ENCODE measurements around the gene CEND1. TPM values are rescaled to one million over a fixed set of nuclear protein-coding genes. Genes with fewer than 3 reads are reported as not detected.

Gene CEND1
- total and polyA plus RNA-seq, 2 donors from 2014 or later, result 0.16 to 3.6 TPM

- Histone ChIP-seq H3K27ac (ENCODE audit: low read depth in 2 of 2, low read length in 2 of 2) (no peak overlapping the region), H3K4me1 (ENCODE audit: control insufficient read depth in 2 of 3, insufficient read depth in 2 of 3, low read depth in 1 of 3, low read length in 3 of 3) (peaks cover 0 to 52% (median 30%) of the 10 kb centered on the region in 3 donors), H3K9me3 (ENCODE audit: control insufficient read depth in 2 of 3, insufficient read depth in 1 of 3, low read length in 3 of 3) (no peaks in the 10 kb centered on the region), H3K4me3 (ENCODE audit: low read length in 3 of 3) (no peak overlapping the region), H3K36me3 (ENCODE audit: control insufficient read depth in 2 of 3, insufficient read depth in 3 of 3, low read length in 3 of 3) (peaks cover 0 to 4% (median 0%) of the 10 kb centered on the region in 3 donors), H3K27me3 (ENCODE audit: control insufficient read depth, insufficient read depth, low read length) (no peaks in the 10 kb centered on the region), H3K9ac (ENCODE audit: low read length in 3 of 3) (no peak overlapping the region)
- intact Hi-C loops (cut with DNase I), result no loop called here
- FAIRE-seq, result no peak
- DNase-seq, result no peak
- no peak for TF ChIP-seq CTCF (IDR thresholded peaks at IDR 0.05; ENCODE audit: borderline replicate concordance, extremely low read depth, insufficient read depth)
Measured at GRCh38 chr11:825366-826226, 35.7 kb upstream of the CEND1 start.

- intact Hi-C loops (cut with DNase I), result no loop called here
- no peaks in the 10 kb centered on the region for H3K27me3 ChIP-seq (ENCODE audit: control insufficient read depth, insufficient read depth, low read length)
- no peaks in the 10 kb centered on the region for H3K9me3 ChIP-seq (ENCODE audit: control insufficient read depth in 2 of 3, insufficient read depth in 1 of 3, low read length in 3 of 3)
- H3K4me3 ChIP-seq (ENCODE audit: low read length in 3 of 3), result no peak overlapping the region
- H3K27ac ChIP-seq (ENCODE audit: low read depth in 2 of 2, low read length in 2 of 2), result no peak overlapping the region
- peaks cover 0 to 4% (median 0%) of the 10 kb centered on the region in 3 donors for H3K36me3 ChIP-seq (ENCODE audit: control insufficient read depth in 2 of 3, insufficient read depth in 3 of 3, low read length in 3 of 3)
- DNase-seq (no peak), FAIRE-seq (no peak)
- peaks cover 0 to 49% (median 32%) of the 10 kb centered on the region in 3 donors for H3K4me1 ChIP-seq (ENCODE audit: control insufficient read depth in 2 of 3, insufficient read depth in 2 of 3, low read depth in 1 of 3, low read length in 3 of 3)
- TF ChIP-seq CTCF (IDR thresholded peaks at IDR 0.05; ENCODE audit: borderline replicate concordance, extremely low read depth, insufficient read depth), result no peak
- H3K9ac ChIP-seq (ENCODE audit: low read length in 3 of 3), result no peak overlapping the region
Measured at GRCh38 chr11:824942-825341, 35.1 kb upstream of the CEND1 start.

GRCh38 chr11:824292-824880 is 34.5 kb upstream of the CEND1 start:
- no peaks in the 10 kb centered on the region for H3K27me3 ChIP-seq (ENCODE audit: control insufficient read depth, insufficient read depth, low read length)
- H3K27ac ChIP-seq (ENCODE audit: low read depth in 2 of 2, low read length in 2 of 2), result no peak overlapping the region
- H3K36me3 ChIP-seq (ENCODE audit: control insufficient read depth in 2 of 3, insufficient read depth in 3 of 3, low read length in 3 of 3), result peaks cover 0 to 4% (median 0%) of the 10 kb centered on the region in 3 donors
- DNase-seq (peak in 3 of 5 donors; percentile 61 to 86 (median 66)), FAIRE-seq (no peak)
- no peak for TF ChIP-seq CTCF (IDR thresholded peaks at IDR 0.05; ENCODE audit: borderline replicate concordance, extremely low read depth, insufficient read depth)
- H3K9ac ChIP-seq (ENCODE audit: low read length in 3 of 3), result no peak overlapping the region
- no peak overlapping the region for H3K4me3 ChIP-seq (ENCODE audit: low read length in 3 of 3)
- no peaks in the 10 kb centered on the region for H3K9me3 ChIP-seq (ENCODE audit: control insufficient read depth in 2 of 3, insufficient read depth in 1 of 3, low read length in 3 of 3)
- intact Hi-C loops (cut with DNase I), result no loop called here
- peaks cover 0 to 44% (median 32%) of the 10 kb centered on the region in 3 donors for H3K4me1 ChIP-seq (ENCODE audit: control insufficient read depth in 2 of 3, insufficient read depth in 2 of 3, low read depth in 1 of 3, low read length in 3 of 3)

All from kidney (tissue), 14 donors.